Vein endothelial cell (primary cell): Measurements from ENCODE around the gene PSPC1. TPM values are rescaled to one million over a fixed set of nuclear protein-coding genes. Genes with fewer than 3 reads are reported as not detected.

Experiments used
- small RNA-seq: library from RNA; depleted of rRNA; stranded (forward); fragments of <200 nt; gene quantifications from one replicate; pipeline ENCODE3, GENCODE V24; 2012
- total RNA-seq: library from RNA; depleted of rRNA; stranded (reverse); fragments of >200 nt; gene quantifications from 2 replicates; pipeline ENCODE4 v1.2.3, GENCODE V29; 2012

PSPC1 gene
- total RNA-seq: 69.9 and 80.5 TPM in 2 replicates

GRCh38 chr13:19782727-19783682 lies at the start of gene PSPC1:
PSPC1 (minus strand) TSS chr13:19782945; CDS start chr13:19782757, 188 bp downstream.

Small RNAs within 50 kb of the gene (small RNA-seq; reads per million reads assigned to genes)
- gene RN7SL166P: not detected

Other genes starting within 250 kb of the PSPC1 start
- not detected in 2 replicates for gene TPTE2, start 221.4 kb downstream of the PSPC1 start, total RNA-seq
- 9.2 and 9.8 TPM in 2 replicates for gene MPHOSPH8, start 149.3 kb downstream of the PSPC1 start, total RNA-seq
- gene ZMYM5, start 80.7 kb upstream of the PSPC1 start, total RNA-seq: 16.3 and 17.8 TPM in 2 replicates
- gene ZMYM2, start 175.8 kb upstream of the PSPC1 start, total RNA-seq: 63.0 and 72.1 TPM in 2 replicates